ENCODE data around the gene SLC44A3.

DNA sequence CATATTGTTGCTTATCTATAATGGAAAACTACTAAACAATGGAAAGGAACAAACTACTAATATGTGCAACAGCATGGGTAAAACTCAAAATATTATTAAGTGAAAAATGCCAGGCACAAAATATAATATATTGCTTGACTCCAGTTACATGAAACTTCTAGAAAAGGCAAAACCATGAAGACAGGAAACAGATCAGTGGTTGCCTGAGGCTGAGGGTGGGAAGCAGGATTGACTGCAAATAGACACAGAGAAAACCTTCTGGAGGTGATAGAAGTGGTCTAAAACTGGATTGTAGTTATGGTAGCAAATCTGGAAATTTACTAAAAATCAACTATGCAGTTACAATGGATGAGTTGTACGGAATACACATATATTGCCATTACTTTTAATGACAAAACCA is 29.5 kb upstream of the SLC44A3 start:
- TF ChIP-seq, protein P1, sequence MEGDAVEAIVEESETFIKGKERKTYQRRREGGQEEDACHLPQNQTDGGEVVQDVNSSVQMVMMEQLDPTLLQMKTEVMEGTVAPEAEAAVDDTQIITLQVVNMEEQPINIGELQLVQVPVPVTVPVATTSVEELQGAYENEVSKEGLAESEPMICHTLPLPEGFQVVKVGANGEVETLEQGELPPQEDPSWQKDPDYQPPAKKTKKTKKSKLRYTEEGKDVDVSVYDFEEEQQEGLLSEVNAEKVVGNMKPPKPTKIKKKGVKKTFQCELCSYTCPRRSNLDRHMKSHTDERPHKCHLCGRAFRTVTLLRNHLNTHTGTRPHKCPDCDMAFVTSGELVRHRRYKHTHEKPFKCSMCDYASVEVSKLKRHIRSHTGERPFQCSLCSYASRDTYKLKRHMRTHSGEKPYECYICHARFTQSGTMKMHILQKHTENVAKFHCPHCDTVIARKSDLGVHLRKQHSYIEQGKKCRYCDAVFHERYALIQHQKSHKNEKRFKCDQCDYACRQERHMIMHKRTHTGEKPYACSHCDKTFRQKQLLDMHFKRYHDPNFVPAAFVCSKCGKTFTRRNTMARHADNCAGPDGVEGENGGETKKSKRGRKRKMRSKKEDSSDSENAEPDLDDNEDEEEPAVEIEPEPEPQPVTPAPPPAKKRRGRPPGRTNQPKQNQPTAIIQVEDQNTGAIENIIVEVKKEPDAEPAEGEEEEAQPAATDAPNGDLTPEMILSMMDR (IDR thresholded peaks at IDR 0.05), result no peak
- no peak for TF ChIP-seq POLR2A (IDR thresholded peaks at IDR 0.05)
